Measurements from ENCODE around the gene MAP4K4.

The MAP4K4 gene

DNA sequence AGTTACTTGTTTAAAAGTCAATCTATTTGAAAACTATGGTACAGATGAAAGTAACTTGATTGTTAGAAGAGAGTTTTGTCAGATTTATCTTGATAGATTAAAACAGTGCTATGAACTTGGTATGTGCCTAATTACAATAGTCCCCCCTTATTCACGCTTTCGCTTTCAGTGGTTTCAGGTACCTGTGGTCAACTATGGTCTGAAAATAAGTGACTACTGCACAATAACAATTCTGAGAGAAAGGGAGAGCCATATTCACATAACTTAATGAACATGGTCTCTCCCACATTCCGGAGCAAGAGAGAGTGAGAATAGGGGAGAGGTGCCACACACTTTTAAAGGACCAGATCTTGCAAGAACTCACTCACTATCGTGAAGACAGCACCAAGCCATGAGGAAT, 13.2 kb upstream of the MAP4K4 start:
- Histone ChIP-seq H4K20me1 (ENCODE audit: insufficient read depth, low read length) (no peaks in the 10 kb centered on the region), H3K4me3 (ENCODE audit: low read length) (no peak overlapping the region), H3K27me3 (replicated peaks; ENCODE audit: insufficient read depth, low read length) (no peaks in the 10 kb centered on the region), H3K9me2 (replicated peaks; ENCODE audit: insufficient read depth, low read length) (no peaks in the 10 kb centered on the region), H3K4me2 (ENCODE audit: low read depth, low read length) (no peak overlapping the region), H3K9ac (ENCODE audit: low read length) (no peak overlapping the region), H3K9me3 (replicated peaks; ENCODE audit: insufficient read depth, low read length) (no peaks in the 10 kb centered on the region), H3K27ac (ENCODE audit: low read length) (no peak overlapping the region), H3K36me3 (replicated peaks; ENCODE audit: insufficient read depth, low read length) (no peaks in the 10 kb centered on the region), H3K79me2 (ENCODE audit: low read length) (no peaks in the 10 kb centered on the region), H3F3A (ENCODE audit: insufficient read depth, low read length) (no peaks in the 10 kb centered on the region), H2AFZ (ENCODE audit: low read length) (no peak overlapping the region), H3K4me1 (ENCODE audit: low read length) (no peaks in the 10 kb centered on the region)
- DNase-seq = no peak
- TF ChIP-seq EZH2phosphoT487 (IDR thresholded peaks at IDR 0.05; ENCODE audit: low read length) (no peak), EZH2 (optimal IDR thresholded peaks at IDR 0.05; ENCODE audit: low read depth, low read length) (no peak)
- TF ChIP-seq, protein P1, sequence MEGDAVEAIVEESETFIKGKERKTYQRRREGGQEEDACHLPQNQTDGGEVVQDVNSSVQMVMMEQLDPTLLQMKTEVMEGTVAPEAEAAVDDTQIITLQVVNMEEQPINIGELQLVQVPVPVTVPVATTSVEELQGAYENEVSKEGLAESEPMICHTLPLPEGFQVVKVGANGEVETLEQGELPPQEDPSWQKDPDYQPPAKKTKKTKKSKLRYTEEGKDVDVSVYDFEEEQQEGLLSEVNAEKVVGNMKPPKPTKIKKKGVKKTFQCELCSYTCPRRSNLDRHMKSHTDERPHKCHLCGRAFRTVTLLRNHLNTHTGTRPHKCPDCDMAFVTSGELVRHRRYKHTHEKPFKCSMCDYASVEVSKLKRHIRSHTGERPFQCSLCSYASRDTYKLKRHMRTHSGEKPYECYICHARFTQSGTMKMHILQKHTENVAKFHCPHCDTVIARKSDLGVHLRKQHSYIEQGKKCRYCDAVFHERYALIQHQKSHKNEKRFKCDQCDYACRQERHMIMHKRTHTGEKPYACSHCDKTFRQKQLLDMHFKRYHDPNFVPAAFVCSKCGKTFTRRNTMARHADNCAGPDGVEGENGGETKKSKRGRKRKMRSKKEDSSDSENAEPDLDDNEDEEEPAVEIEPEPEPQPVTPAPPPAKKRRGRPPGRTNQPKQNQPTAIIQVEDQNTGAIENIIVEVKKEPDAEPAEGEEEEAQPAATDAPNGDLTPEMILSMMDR (IDR thresholded peaks at IDR 0.05; ENCODE audit: low read length) = no peak

DNA sequence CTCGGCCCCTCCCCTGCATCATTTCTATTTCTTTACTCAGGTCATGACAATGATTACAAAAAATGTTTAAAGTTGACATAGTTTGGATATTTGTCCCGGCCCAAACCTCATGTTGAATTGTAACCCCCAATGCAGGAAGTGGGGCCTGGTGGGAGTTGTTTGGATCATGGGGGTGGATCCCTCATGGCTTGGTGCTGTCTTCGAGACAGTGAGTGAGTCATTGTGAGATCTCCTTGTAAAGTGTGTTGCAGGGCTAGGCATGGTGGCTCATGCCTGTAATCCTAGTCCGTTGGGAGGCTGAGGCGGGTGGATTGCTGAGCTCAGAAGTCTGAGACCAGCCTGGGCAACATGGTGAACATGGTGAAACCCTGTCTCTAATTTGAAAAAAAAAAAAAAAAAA, 9.2 kb upstream of the MAP4K4 start:
- Histone ChIP-seq H3K9me2 (replicated peaks; ENCODE audit: insufficient read depth, low read length) (no peaks in the 10 kb centered on the region), H3K79me2 (ENCODE audit: low read length) (no peaks in the 10 kb centered on the region), H3K9ac (ENCODE audit: low read length) (no peak overlapping the region), H3K4me1 (ENCODE audit: low read length) (no peaks in the 10 kb centered on the region), H3K36me3 (replicated peaks; ENCODE audit: insufficient read depth, low read length) (no peaks in the 10 kb centered on the region), H3K9me3 (replicated peaks; ENCODE audit: insufficient read depth, low read length) (no peaks in the 10 kb centered on the region), H4K20me1 (ENCODE audit: insufficient read depth, low read length) (no peaks in the 10 kb centered on the region), H3K27ac (ENCODE audit: low read length) (no peak overlapping the region), H3K4me2 (ENCODE audit: low read depth, low read length) (no peak overlapping the region), H2AFZ (ENCODE audit: low read length) (no peak overlapping the region), H3F3A (ENCODE audit: insufficient read depth, low read length) (no peaks in the 10 kb centered on the region), H3K4me3 (ENCODE audit: low read length) (no peak overlapping the region), H3K27me3 (replicated peaks; ENCODE audit: insufficient read depth, low read length) (no peaks in the 10 kb centered on the region)
- DNase-seq = no peak
- TF ChIP-seq EZH2 (optimal IDR thresholded peaks at IDR 0.05; ENCODE audit: low read depth, low read length) = no peak
- no peak for TF ChIP-seq EZH2phosphoT487 (IDR thresholded peaks at IDR 0.05; ENCODE audit: low read length)
- TF ChIP-seq, protein P1 (IDR thresholded peaks at IDR 0.05; ENCODE audit: low read length) = no peak

DNA sequence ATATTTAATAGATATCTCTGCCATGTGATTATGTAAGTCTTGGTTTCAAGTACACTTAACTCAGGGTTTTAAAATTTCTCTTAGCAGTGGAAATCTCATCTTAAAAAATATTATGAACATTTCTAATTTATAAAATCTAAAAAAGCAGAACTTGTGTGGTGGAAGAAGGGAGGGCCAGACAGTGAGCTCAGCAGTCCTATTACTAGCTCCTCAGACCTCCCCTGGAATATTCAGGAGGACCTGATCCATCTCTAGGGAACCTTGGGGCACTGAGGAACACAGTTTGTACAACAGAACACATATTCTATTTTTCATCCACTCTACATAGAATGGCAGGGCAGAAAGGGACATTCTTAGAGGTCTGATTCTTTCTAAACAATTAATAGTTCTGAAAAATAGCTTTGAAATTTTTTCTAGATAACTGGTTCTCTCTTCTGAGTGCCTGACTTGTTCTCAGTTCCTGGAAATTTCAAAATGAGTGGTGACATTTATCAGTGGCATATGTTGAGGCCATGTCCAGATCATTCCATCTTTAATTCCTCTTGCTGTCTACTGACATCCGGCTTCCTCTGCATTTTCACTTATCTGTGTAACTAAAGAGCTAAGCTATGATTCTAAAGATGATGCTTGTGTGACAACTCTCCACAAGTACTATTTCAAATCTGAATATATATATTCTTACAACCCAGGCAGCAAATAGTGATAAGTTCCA, 8.2 kb upstream of the MAP4K4 start:
- H3F3A ChIP-seq (ENCODE audit: insufficient read depth, low read length) = no peaks in the 10 kb centered on the region
- no peaks in the 10 kb centered on the region for H4K20me1 ChIP-seq (ENCODE audit: insufficient read depth, low read length)
- H3K9ac ChIP-seq (ENCODE audit: low read length) = no peak overlapping the region
- H3K4me1 ChIP-seq (ENCODE audit: low read length) = no peaks in the 10 kb centered on the region
- no peak overlapping the region for H2AFZ ChIP-seq (ENCODE audit: low read length)
- DNase-seq = no peak
- H3K9me2 ChIP-seq (replicated peaks; ENCODE audit: insufficient read depth, low read length) = no peaks in the 10 kb centered on the region
- no peaks in the 10 kb centered on the region for H3K79me2 ChIP-seq (ENCODE audit: low read length)
- no peak overlapping the region for H3K4me2 ChIP-seq (ENCODE audit: low read depth, low read length)
- H3K4me3 ChIP-seq (ENCODE audit: low read length) = no peak overlapping the region
- H3K27me3 ChIP-seq (replicated peaks; ENCODE audit: insufficient read depth, low read length) = no peaks in the 10 kb centered on the region
- TF ChIP-seq EZH2 (optimal IDR thresholded peaks at IDR 0.05; ENCODE audit: low read depth, low read length) = no peak
- no peak for TF ChIP-seq EZH2phosphoT487 (IDR thresholded peaks at IDR 0.05; ENCODE audit: low read length)
- TF ChIP-seq, protein P1 (IDR thresholded peaks at IDR 0.05; ENCODE audit: low read length) = no peak
- no peaks in the 10 kb centered on the region for H3K9me3 ChIP-seq (replicated peaks; ENCODE audit: insufficient read depth, low read length)
- no peak overlapping the region for H3K27ac ChIP-seq (ENCODE audit: low read length)
- H3K36me3 ChIP-seq (replicated peaks; ENCODE audit: insufficient read depth, low read length) = no peaks in the 10 kb centered on the region
